NCI-H2107 treated with DMSO at 0.1 percent for 48 hours (cell line): ENCODE data around the gene GRID2IP.
A peak's percentile ranks its signal among the peaks of the same experiment; 100 is the strongest.
"Not testable (repeated sequence)": the region's sequence is repeated elsewhere in the genome, so short reads cannot be mapped to it uniquely, and the experiment has no call there.

Experiments
- DNase-seq: peaks from one replicate; lab custom pipeline; 2025; ENCODE audit not compliant: unreplicated experiment; lab: John Stamatoyannopoulos, UW

The GRID2IP gene

GRCh38 chr7:6494365-6494764 is 56.9 kb downstream of the GRID2IP start:
- DNase-seq = no peak

GRCh38 chr7:6491194-6491593 is 60.1 kb downstream of the GRID2IP start:
- no peak for DNase-seq

GRCh38 chr7:6489612-6490011 is 61.6 kb downstream of the GRID2IP start:
- DNase-seq = no peak

- no peak for DNase-seq
Observed at GRCh38 chr7:6487184-6487545, 64.1 kb downstream of the GRID2IP start.

GRCh38 chr7:6486438-6487183 is 64.7 kb downstream of the GRID2IP start:
- DNase-seq = no peak

- no peak for DNase-seq
Observed at GRCh38 chr7:6482743-6483119, 68.5 kb downstream of the GRID2IP start.

GRCh38 chr7:6482307-6482706 is 69.0 kb downstream of the GRID2IP start:
- no peak for DNase-seq

GRCh38 chr7:6481445-6481844 is 69.8 kb downstream of the GRID2IP start:
- DNase-seq = no peak

GRCh38 chr7:6480323-6480660 is 71.0 kb downstream of the GRID2IP start:
- DNase-seq = no peak

GRCh38 chr7:6479067-6479466 is 72.2 kb downstream of the GRID2IP start:
- no peak for DNase-seq

- no peak for DNase-seq
Observed at GRCh38 chr7:6478186-6478585, 73.1 kb downstream of the GRID2IP start.

GRCh38 chr7:6477318-6477660 is 74.0 kb downstream of the GRID2IP start:
- peak; percentile 23 for DNase-seq

GRCh38 chr7:6476596-6477317 is 74.5 kb downstream of the GRID2IP start:
- DNase-seq = peak; percentile 36

GRCh38 chr7:6475433-6476186 is 75.7 kb downstream of the GRID2IP start:
- DNase-seq = no peak

- DNase-seq = no peak
Observed at GRCh38 chr7:6465862-6466261, 85.4 kb downstream of the GRID2IP start.

- DNase-seq = not testable (repeated sequence)
Observed at GRCh38 chr7:6463609-6464008, 87.7 kb downstream of the GRID2IP start.

GRCh38 chr7:6461946-6462550 is 89.2 kb downstream of the GRID2IP start:
- DNase-seq = no peak

GRCh38 chr7:6460990-6461584 is 90.2 kb downstream of the GRID2IP start:
- DNase-seq = no peak

- no peak for DNase-seq
Observed at GRCh38 chr7:6460303-6460702, 91.0 kb downstream of the GRID2IP start.

- DNase-seq = not testable (repeated sequence)
Observed at GRCh38 chr7:6458676-6459075, 92.6 kb downstream of the GRID2IP start.

GRCh38 chr7:6453734-6454133 is 97.5 kb downstream of the GRID2IP start:
- no peak for DNase-seq
